Adrenal gland (tissue), 5 donors: ENCODE results near the gene FOXO4.

Experiments used
- POLR2A ChIP-seq, 2 donors: fragments of 450-650 bp; IDR thresholded peaks; one replicate each; pipeline ENCODE4 v1.6.1; 2017; ENCODE audit warnings: antibody characterized with exemption in 2 of 2, mild to moderate bottlenecking in 2 of 2, moderate library complexity in 1 of 2
- TF ChIP-seq, protein P1 (sequence below), 6 experiments: fragments of 450-650 bp in 4 of 6; fragments of 200-600 bp in 2 of 6; sonication (generic) in 1 of 6; IDR thresholded peaks; 1 replicate in 5 of 6; 2 replicates in 1 of 6; pipeline versions ENCODE4 v1.5.1 to v1.8.0; 2016 to 2021; ENCODE audit warnings: antibody characterized with exemption in 6 of 6, mild to moderate bottlenecking in 2 of 6, moderate library complexity in 1 of 6
- donor health status: DM: no; HTN: no; CAD: no.

DNA sequence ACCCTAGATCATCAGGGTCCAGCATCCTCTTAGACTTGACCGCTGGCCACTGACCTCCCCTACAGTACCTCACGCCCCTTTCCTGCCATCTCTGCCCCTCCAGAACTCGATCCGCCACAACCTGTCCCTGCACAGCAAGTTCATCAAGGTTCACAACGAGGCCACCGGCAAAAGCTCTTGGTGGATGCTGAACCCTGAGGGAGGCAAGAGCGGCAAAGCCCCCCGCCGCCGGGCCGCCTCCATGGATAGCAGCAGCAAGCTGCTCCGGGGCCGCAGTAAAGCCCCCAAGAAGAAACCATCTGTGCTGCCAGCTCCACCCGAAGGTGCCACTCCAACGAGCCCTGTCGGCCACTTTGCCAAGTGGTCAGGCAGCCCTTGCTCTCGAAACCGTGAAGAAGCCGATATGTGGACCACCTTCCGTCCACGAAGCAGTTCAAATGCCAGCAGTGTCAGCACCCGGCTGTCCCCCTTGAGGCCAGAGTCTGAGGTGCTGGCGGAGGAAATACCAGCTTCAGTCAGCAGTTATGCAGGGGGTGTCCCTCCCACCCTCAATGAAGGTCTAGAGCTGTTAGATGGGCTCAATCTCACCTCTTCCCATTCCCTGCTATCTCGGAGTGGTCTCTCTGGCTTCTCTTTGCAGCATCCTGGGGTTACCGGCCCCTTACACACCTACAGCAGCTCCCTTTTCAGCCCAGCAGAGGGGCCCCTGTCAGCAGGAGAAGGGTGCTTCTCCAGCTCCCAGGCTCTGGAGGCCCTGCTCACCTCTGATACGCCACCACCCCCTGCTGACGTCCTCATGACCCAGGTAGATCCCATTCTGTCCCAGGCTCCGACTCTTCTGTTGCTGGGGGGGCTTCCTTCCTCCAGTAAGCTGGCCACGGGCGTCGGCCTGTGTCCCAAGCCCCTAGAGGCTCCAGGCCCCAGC lies 5.2 kb downstream of the FOXO4 start:
- TF ChIP-seq, protein P1, sequence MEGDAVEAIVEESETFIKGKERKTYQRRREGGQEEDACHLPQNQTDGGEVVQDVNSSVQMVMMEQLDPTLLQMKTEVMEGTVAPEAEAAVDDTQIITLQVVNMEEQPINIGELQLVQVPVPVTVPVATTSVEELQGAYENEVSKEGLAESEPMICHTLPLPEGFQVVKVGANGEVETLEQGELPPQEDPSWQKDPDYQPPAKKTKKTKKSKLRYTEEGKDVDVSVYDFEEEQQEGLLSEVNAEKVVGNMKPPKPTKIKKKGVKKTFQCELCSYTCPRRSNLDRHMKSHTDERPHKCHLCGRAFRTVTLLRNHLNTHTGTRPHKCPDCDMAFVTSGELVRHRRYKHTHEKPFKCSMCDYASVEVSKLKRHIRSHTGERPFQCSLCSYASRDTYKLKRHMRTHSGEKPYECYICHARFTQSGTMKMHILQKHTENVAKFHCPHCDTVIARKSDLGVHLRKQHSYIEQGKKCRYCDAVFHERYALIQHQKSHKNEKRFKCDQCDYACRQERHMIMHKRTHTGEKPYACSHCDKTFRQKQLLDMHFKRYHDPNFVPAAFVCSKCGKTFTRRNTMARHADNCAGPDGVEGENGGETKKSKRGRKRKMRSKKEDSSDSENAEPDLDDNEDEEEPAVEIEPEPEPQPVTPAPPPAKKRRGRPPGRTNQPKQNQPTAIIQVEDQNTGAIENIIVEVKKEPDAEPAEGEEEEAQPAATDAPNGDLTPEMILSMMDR (IDR thresholded peaks at IDR 0.05), result no peak
- no peak for TF ChIP-seq POLR2A (IDR thresholded peaks at IDR 0.05)
